Omental fat pad (tissue), 4 donors: ENCODE measurements around the gene RASGRP2. TPM values are rescaled to one million over a fixed set of nuclear protein-coding genes. Genes with fewer than 3 reads are reported as not detected.

ENCODE experiments used
- ATAC-seq: fragments of 150-250 bp; one replicate; pipeline ENCODE4 v1.9.1; 2016; ENCODE audit warnings: mild to moderate bottlenecking, moderate library complexity; ENCODE audit not compliant: low FRiP score
- DNase-seq: peaks from one replicate; pipeline ENCODE4 v3.0.0-alpha.2; 2019; ENCODE audit warnings: low spot score
- CTCF ChIP-seq, 3 donors: fragments of 450-650 bp; IDR thresholded peaks; one replicate each; pipeline ENCODE4 v1.5.1; 2016 to 2017; ENCODE audit warnings: antibody characterized with exemption in 3 of 3, mild to moderate bottlenecking in 3 of 3, moderate library complexity in 2 of 3
- total RNA-seq, 4 donors: library from RNA; depleted of rRNA; stranded (reverse); fragments of >200 nt; gene quantifications; one replicate each; pipeline ENCODE4 v1.1.0, GENCODE V29; 2016

RASGRP2 gene
- total RNA-seq, 4 donors from 2014 or later, result 9.3 to 53.1 (median 14.0) TPM

- ATAC-seq (peak; percentile 3), DNase-seq (no peak)
- no peak for TF ChIP-seq CTCF (IDR thresholded peaks at IDR 0.05)
Observed at GRCh38 chr11:64713781-64714363, 30.1 kb downstream of the RASGRP2 start.

GRCh38 chr11:64713016-64713707, 30.8 kb downstream of the RASGRP2 start:
- DNase-seq, result no peak
- TF ChIP-seq CTCF (IDR thresholded peaks at IDR 0.05), result no peak
- peak; percentile 58 for ATAC-seq

GRCh38 chr11:64712430-64713015, 31.4 kb downstream of the RASGRP2 start:
- ATAC-seq (no peak), DNase-seq (no peak)
- no peak for TF ChIP-seq CTCF (IDR thresholded peaks at IDR 0.05)

GRCh38 chr11:64711956-64712362, 32.0 kb downstream of the RASGRP2 start:
- ATAC-seq, result no peak
- TF ChIP-seq CTCF (IDR thresholded peaks at IDR 0.05), result no peak
- DNase-seq, result no peak

GRCh38 chr11:64711138-64711955, 32.6 kb downstream of the RASGRP2 start:
- DNase-seq (no peak), ATAC-seq (no peak)
- TF ChIP-seq CTCF (IDR thresholded peaks at IDR 0.05), result no peak

GRCh38 chr11:64710418-64711137, 33.4 kb downstream of the RASGRP2 start:
- DNase-seq (no peak), ATAC-seq (no peak)
- no peak for TF ChIP-seq CTCF (IDR thresholded peaks at IDR 0.05)
